ENCODE measurements around the gene NRBP1. TPM values are rescaled to one million over a fixed set of nuclear protein-coding genes. Genes with fewer than 3 reads are reported as not detected.
A peak's percentile ranks its signal among the peaks of the same experiment; 100 is the strongest.

The NRBP1 gene
- total and polyA plus RNA-seq, 9 donors = 50.8 to 169 (median 90.0) TPM

- no peak for TF ChIP-seq CTCF (IDR thresholded peaks at IDR 0.05)
- TF ChIP-seq POLR2A (IDR thresholded peaks at IDR 0.05) = no peak
- TF ChIP-seq EP300 (IDR thresholded peaks at IDR 0.05) = no peak
- intact Hi-C loops (cut with DNase I) = loop anchor here in 1 of 4 donors (10.0 kb wide), 1 partner anchor 45 kb away; the partner anchor contains the start of gene NRBP1
- Histone ChIP-seq H3K27ac (peak overlapping the region; percentile 34 to 69), H3K9me3 (no peaks in the 10 kb centered on the region), H3K4me1 (ENCODE audit: insufficient read depth) (peaks cover 4% of the 10 kb centered on the region), H3K36me3 (no peaks in the 10 kb centered on the region), H3K27me3 (no peaks in the 10 kb centered on the region), H3K4me3 (peak overlapping the region; percentile 68)
- peak in 4 of 5 donors; percentile 64 to 81 (median 74) for DNase-seq
- 0 to 1% (median 1%) methylated on average over 34 to 35 of the region's 35 CpGs for WGBS, 3 donors
These were observed 48.4 kb upstream of the NRBP1 start for GRCh38 chr2:27379836-27380625.

- H3K4me3 ChIP-seq = peak within 1 kb of the TSS; percentile 68
- H3K4me1 ChIP-seq (ENCODE audit: insufficient read depth) = peaks cover 4% of the 10 kb centered on the region
- intact Hi-C loops (cut with DNase I) = no loop called here
- peak within 1 kb of the TSS; percentile 34 to 69 for H3K27ac ChIP-seq
- DNase-seq = peak; percentile 95 to 97 (median 96)
- no peaks in the 10 kb centered on the region for H3K27me3 ChIP-seq
- H3K9me3 ChIP-seq = no peaks in the 10 kb centered on the region
- H3K36me3 ChIP-seq = no peaks in the 10 kb centered on the region
- TF ChIP-seq CTCF (IDR thresholded peaks at IDR 0.05) (peak in 1 of 3 donors; percentile 4), POLR2A (IDR thresholded peaks at IDR 0.05) (peak; percentile 48), EP300 (IDR thresholded peaks at IDR 0.05) (no peak)
- WGBS, 3 donors = 8 to 12% (median 8%) methylated on average over 59 to 67 of the region's 67 CpGs
These were observed 47.5 kb upstream of the NRBP1 start, which contains the start of gene ZNF513 for GRCh38 chr2:27380626-27381545. TSS of gene ZNF513 (minus strand) at chr2:27380734. CDS start at chr2:27380526, 208 bp downstream.

- DNase-seq = no peak
- Histone ChIP-seq H3K4me1 (ENCODE audit: insufficient read depth) (peaks cover 4% of the 10 kb centered on the region), H3K4me3 (no peak overlapping the region), H3K36me3 (no peaks in the 10 kb centered on the region), H3K27me3 (no peaks in the 10 kb centered on the region), H3K9me3 (no peaks in the 10 kb centered on the region), H3K27ac (no peak overlapping the region)
- TF ChIP-seq EP300 (IDR thresholded peaks at IDR 0.05) = no peak
- TF ChIP-seq POLR2A (IDR thresholded peaks at IDR 0.05) = no peak
- TF ChIP-seq CTCF (IDR thresholded peaks at IDR 0.05) = no peak
- 84 to 92% (median 85%) methylated on average over 10 of the region's 10 CpGs for WGBS, 3 donors
- intact Hi-C loops (cut with DNase I) = no loop called here
These were observed 46.8 kb upstream of the NRBP1 start for GRCh38 chr2:27381577-27382181.

Measured in ovary (tissue), 9 donors.